GM12878 (cell line): ENCODE data around the gene GALNS. TPM values are rescaled to one million over a fixed set of nuclear protein-coding genes. Genes with fewer than 3 reads are reported as not detected.

ENCODE experiments used
- ATAC-seq: fragments of 200-7000 bp; cut with Tn5 transposase; 3 replicates; pipeline ENCODE4 v1.9.1; 2020; ENCODE audit warnings: mild to moderate bottlenecking, moderate library complexity
- BruUV-seq: library from RNA; stranded (reverse); fragments of 400-500 nt; replicated peaks from 2 replicates; lab custom pipeline; 2021; lab: Mats Ljungman, UMichigan
- CTCF ChIA-PET: fragments of 300-600 bp; sonication (Branson Sonifier 250); formaldehyde crosslinking; extraction: SDS; loops from one replicate; lab custom pipeline; 2021; ENCODE audit warnings: inconsistent platforms; lab: Yijun Ruan, JAX
- POLR2A ChIA-PET: fragments of 350-600 bp; formaldehyde crosslinking; extraction: SDS; loops from one replicate; lab custom pipeline; 2021; ENCODE audit warnings: inconsistent platforms; lab: Charles Lee
- RAD21 ChIA-PET: fragments of 300-600 bp; sonication (Branson Sonifier 250); formaldehyde crosslinking; loops from one replicate; lab custom pipeline; 2023; ENCODE audit warnings: antibody characterized with exemption; ENCODE audit not compliant: unreplicated experiment; lab: Charles Lee
- SMC1A ChIA-PET: fragments of 300-600 bp; sonication (Branson Sonifier 250); formaldehyde crosslinking; loops from one replicate; lab custom pipeline; 2023; ENCODE audit not compliant: unreplicated experiment, uncharacterized antibody; lab: Charles Lee
- DNase-seq: peaks from one replicate; pipeline ENCODE4 v3.0.0-alpha.2; 2011; ENCODE audit warnings: low read depth, low spot score
- FAIRE-seq: peaks from 3 replicates; lab custom pipeline; 2011; peaks lifted over from hg19 to GRCh38; lab: Jason Lieb, UNC
- H2AFZ ChIP-seq: 2 replicates; pipeline ENCODE4 v1.6.0; 2011; ENCODE audit warnings: low read depth, low read length, control low read depth; ENCODE audit not compliant: control insufficient read depth
- H3K27ac ChIP-seq: 2 replicates; pipeline ENCODE4 v1.5.1; 2011; ENCODE audit warnings: control low read depth; ENCODE audit not compliant: control insufficient read depth, insufficient read depth
- H3K27me3 ChIP-seq, 2 experiments: replicated peaks in 1 of 2; 2 replicates each; pipeline versions ENCODE4 v1.6.0 to v1.6.1; 2011; ENCODE audit warnings: low read length in 1 of 2; ENCODE audit not compliant: control insufficient read depth in 2 of 2, insufficient read depth in 2 of 2
- H3K36me3 ChIP-seq, 2 experiments: 2 replicates each; pipeline ENCODE4 v1.5.1; 2011; ENCODE audit warnings: low read length in 1 of 2; ENCODE audit not compliant: control insufficient read depth in 2 of 2, insufficient read depth in 2 of 2
- H3K4me1 ChIP-seq: 2 replicates; pipeline ENCODE4 v1.6.1; 2011; ENCODE audit warnings: mild to moderate bottlenecking, low read length, moderate library complexity, mixed read lengths; ENCODE audit not compliant: control insufficient read depth, insufficient read depth
- H3K4me2 ChIP-seq: 2 replicates; pipeline ENCODE4 v1.6.0; 2011; ENCODE audit warnings: control low read depth; ENCODE audit not compliant: control insufficient read depth, insufficient read depth
- H3K4me3 ChIP-seq: fragments of 200-600 bp; sonication (generic); 2 replicates; pipeline ENCODE4 v1.5.1; 2016
- H3K79me2 ChIP-seq: 2 replicates; pipeline ENCODE4 v1.6.0; 2011; ENCODE audit warnings: low read length; ENCODE audit not compliant: control insufficient read depth, insufficient read depth
- H3K9ac ChIP-seq: 2 replicates; pipeline ENCODE4 v1.8.0; 2011; ENCODE audit warnings: low read length, control low read depth, mixed read lengths; ENCODE audit not compliant: control insufficient read depth, insufficient read depth
- H3K9me3 ChIP-seq: replicated peaks from 3 replicates; pipeline ENCODE4 v1.5.1; 2011; ENCODE audit warnings: mild to moderate bottlenecking, low read length; ENCODE audit not compliant: control insufficient read depth, insufficient read depth
- H4K20me1 ChIP-seq: 2 replicates; pipeline ENCODE4 v1.6.0; 2011; ENCODE audit not compliant: control insufficient read depth, insufficient read depth
- BHLHE40 ChIP-seq, 2 experiments: fragments of 450-650 bp in 1 of 2; IDR thresholded peaks; 2 replicates each; pipeline ENCODE4 v1.6.1; 2011 to 2017; ENCODE audit warnings: low read depth in 2 of 2, borderline replicate concordance in 1 of 2, improper control_type of control experiment in 1 of 2, low read length in 1 of 2, mild to moderate bottlenecking in 1 of 2
- CTCF ChIP-seq, 3 experiments: IDR thresholded peaks in 2 of 3; conservative IDR thresholded peaks in 1 of 3; 2 replicates each; pipeline ENCODE4 v1.5.1; 2011; ENCODE audit warnings: low read depth in 3 of 3, low read length in 3 of 3, mild to moderate bottlenecking in 3 of 3, control low read depth in 2 of 3, moderate library complexity in 2 of 3, inconsistent platforms in 1 of 3, mixed read lengths in 1 of 3; ENCODE audit not compliant: control insufficient read depth in 2 of 3, insufficient read depth in 1 of 3; ENCODE audit errors: extremely low read depth in 1 of 3
- DPF2 ChIP-seq: fragments of 450-650 bp; IDR thresholded peaks from 2 replicates; pipeline ENCODE4 v1.6.1; 2017; ENCODE audit warnings: mild to moderate bottlenecking
- E2F4 ChIP-seq: IDR thresholded peaks from 2 replicates; pipeline ENCODE4 v1.6.1; 2012; ENCODE audit warnings: low read depth, low read length, improper control_type of control experiment
- E2F8 ChIP-seq: fragments of 450-650 bp; IDR thresholded peaks from 2 replicates; pipeline ENCODE4 v1.6.1; 2018; ENCODE audit warnings: mild to moderate bottlenecking, low read depth, moderate library complexity; ENCODE audit not compliant: partially characterized antibody
- EGR1 ChIP-seq, 2 experiments: IDR thresholded peaks; 1 replicate in 1 of 2; 2 replicates in 1 of 2; pipeline ENCODE4 v1.6.1; 2011 to 2012; ENCODE audit warnings: low read depth in 2 of 2, low read length in 2 of 2, borderline replicate concordance in 1 of 2, mild to moderate bottlenecking in 1 of 2, moderate library complexity in 1 of 2
- ESRRA ChIP-seq: IDR thresholded peaks from 2 replicates; pipeline ENCODE4 v1.6.1; 2012; ENCODE audit warnings: mild to moderate bottlenecking, low read length, improper control_type of control experiment
- GATAD2B ChIP-seq: fragments of 450-650 bp; conservative IDR thresholded peaks from 2 replicates; pipeline ENCODE4 v1.6.1; 2017; ENCODE audit warnings: low read depth, mild to moderate bottlenecking, moderate library complexity
- HDGF ChIP-seq: fragments of 450-650 bp; IDR thresholded peaks from 2 replicates; pipeline ENCODE4 v1.6.1; 2016; ENCODE audit warnings: antibody characterized with exemption
- NBN ChIP-seq: fragments of 450-650 bp; IDR thresholded peaks from 2 replicates; pipeline ENCODE4 v1.6.1; 2016
- NFIC ChIP-seq: IDR thresholded peaks from 2 replicates; pipeline ENCODE4 v1.6.1; 2012; ENCODE audit warnings: low read depth, mild to moderate bottlenecking, inconsistent platforms, low read length, moderate library complexity
- SKIL ChIP-seq: fragments of 450-650 bp; IDR thresholded peaks from 2 replicates; pipeline ENCODE4 v1.6.1; 2017; ENCODE audit warnings: mild to moderate bottlenecking, low read depth, inconsistent platforms; ENCODE audit not compliant: poor library complexity, severe bottlenecking
- SPI1 ChIP-seq: IDR thresholded peaks from 2 replicates; pipeline ENCODE4 v1.6.1; 2011; ENCODE audit warnings: low read depth, mild to moderate bottlenecking, low read length, moderate library complexity, borderline replicate concordance; ENCODE audit not compliant: insufficient read depth
- STAT3 ChIP-seq: IDR thresholded peaks from 2 replicates; pipeline ENCODE4 v1.6.1; 2011; ENCODE audit warnings: low read depth, low read length, improper control_type of control experiment
- ZNF24 ChIP-seq: fragments of 450-650 bp; IDR thresholded peaks from 2 replicates; pipeline ENCODE4 v1.6.1; 2017; ENCODE audit warnings: antibody characterized with exemption, mild to moderate bottlenecking
- ZNF384 ChIP-seq: IDR thresholded peaks from 2 replicates; pipeline ENCODE4 v1.6.1; 2012; ENCODE audit warnings: low read depth, mild to moderate bottlenecking, low read length, improper control_type of control experiment, borderline replicate concordance
- WGBS: methylation state at CpG from one replicate; pipeline ENCODE4 v1.1.6; 2016; ENCODE audit warnings: low lambda C conversion rate; ENCODE audit not compliant: insufficient replicate concordance, insufficient coverage; ENCODE audit errors: missing lambda C conversion rate; 5-methylcytosine and 5-hydroxymethylcytosine counted together
- in situ Hi-C: fragments of 300-500 bp; cut with MboI; formaldehyde crosslinking; loops from 9 replicates; pipeline ENCODE4 v1.14.3; 2018; ENCODE audit warnings: mixed read lengths
- intact Hi-C: fragments of 100-400 bp; cut with micrococcal nuclease; formaldehyde crosslinking; loops from one replicate; pipeline ENCODE4 v1.14.2; 2022; ENCODE audit not compliant: unreplicated experiment
- polyA plus RNA-seq, 11 experiments: library from polyadenylated mRNA; depleted of rRNA in 4 of 11; unstranded in 6 of 11; stranded (reverse) in 5 of 11; fragments of >200 nt; fragmentation: Nextera tagmentation in 4 of 11; fragmentation: Illumina TruSeq in 1 of 11; extraction: Ambion mirVana in 4 of 11; extraction: Trizol in 1 of 11; gene quantifications; 1 replicate in 1 of 11; 2 replicates in 10 of 11; pipeline versions ENCODE4 v1.2.1 to v1.2.3, GENCODE V29; 2011 to 2016; ENCODE audit warnings: inconsistent platforms in 2 of 11, missing spikeins in 2 of 11, low read depth in 1 of 11
- total RNA-seq, 4 experiments: library from RNA; depleted of rRNA in 3 of 4; stranded (reverse); fragments of >200 nt in 3 of 4; fragmentation: Illumina TruSeq in 1 of 4; extraction: Trizol in 1 of 4; gene quantifications; 2 replicates each; pipeline versions ENCODE4 v1.2.1 to v1.2.3, GENCODE V29; 2013 to 2021

GALNS gene
- total and polyA plus RNA-seq, 10 of the 15 experiments (the other 5 are each of a cell fraction or from before 2014, with no cell fraction given): 0.37 to 12.4 (median 5.3) TPM

- TF ChIP-seq SKIL (no peak), EGR1 (IDR thresholded peaks at IDR 0.05; ENCODE audit: borderline replicate concordance in 1 of 2, low read depth in 2 of 2, low read length in 2 of 2) (no peak), CTCF (IDR thresholded peaks at IDR 0.05 in 2 of 3, conservative IDR thresholded peaks at IDR 0.05 in 1 of 3; ENCODE audit: control insufficient read depth in 2 of 3, extremely low read depth in 1 of 3, insufficient read depth in 1 of 3, low read depth in 3 of 3, low read length in 3 of 3) (no peak), ZNF384 (no peak), NFIC (no peak), BHLHE40 (IDR thresholded peaks at IDR 0.05; ENCODE audit: borderline replicate concordance in 1 of 2, low read depth in 2 of 2, low read length in 1 of 2) (no peak), STAT3 (no peak), NBN (no peak), HDGF (no peak), E2F4 (no peak), ESRRA (no peak), SPI1 (no peak), DPF2 (no peak), GATAD2B (no peak), E2F8 (no peak), ZNF24 (no peak)
- H3K79me2 ChIP-seq: no peaks in the 10 kb centered on the region
- no peak overlapping the region for H2AFZ ChIP-seq
- H4K20me1 ChIP-seq: no peaks in the 10 kb centered on the region
- H3K9ac ChIP-seq: no peak overlapping the region
- intact Hi-C loops (no loop called here), in situ Hi-C loops (no loop called here)
- DNase-seq (no peak), FAIRE-seq (no peak), ATAC-seq (no peak)
- WGBS: 95% methylated on average over 17 of the region's 20 CpGs
- no peaks in the 10 kb centered on the region for H3K4me1 ChIP-seq
- H3K27me3 ChIP-seq: no peaks in the 10 kb centered on the region
- no peak overlapping the region for H3K4me2 ChIP-seq
- ChIA-PET SMC1A (interaction anchor here (1.3 kb wide), 1 partner anchor 225 kb away, joined by 3 read pairs; no protein-coding TSS in a partner anchor), CTCF (no interaction called here), POLR2A (no interaction called here), RAD21 (no interaction called here)
- peaks cover 2% of the 10 kb centered on the region in 2 experiments; a peak in 3 of 4 replicates for H3K36me3 ChIP-seq
- no peak overlapping the region for H3K27ac ChIP-seq
- H3K4me3 ChIP-seq: no peak overlapping the region
- BruUV-seq: no TSS peak
- no peaks in the 10 kb centered on the region for H3K9me3 ChIP-seq
Observed at GRCh38 chr16:88877564-88878289, 21.0 kb upstream of the GALNS start.
